MV-4-11 (cell line): ENCODE measurements around the gene COL17A1.
A peak's percentile ranks its signal among the peaks of the same experiment; 100 is the strongest.

Source experiments
- DNase-seq: peaks from one replicate; lab custom pipeline; 2025; lab: John Stamatoyannopoulos, UW

COL17A1 gene

DNA sequence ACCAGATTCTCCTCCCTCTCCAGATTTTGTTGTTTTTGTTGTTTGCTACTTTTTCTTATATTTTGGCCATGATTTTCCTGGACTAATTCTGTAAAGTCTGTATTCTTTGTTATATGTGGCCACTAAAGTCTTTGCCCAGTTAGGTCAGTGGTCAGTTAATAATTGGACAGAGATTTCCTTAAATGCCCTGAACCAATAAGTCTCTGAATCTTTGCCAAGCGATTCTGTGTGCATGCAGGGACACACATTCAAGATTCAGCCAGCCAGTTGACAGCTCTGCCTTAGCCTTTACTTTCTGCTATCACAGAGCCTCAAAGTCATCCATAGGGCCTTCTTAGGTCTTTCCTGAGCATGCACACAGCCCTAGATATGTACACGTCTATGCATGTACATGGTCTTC, 11.0 kb upstream of the COL17A1 start:
- no peak for DNase-seq

- DNase-seq, result no peak
Observed at GRCh38 chr10:104092749-104093148, 7.1 kb upstream of the COL17A1 start.

- no peak for DNase-seq
Observed at GRCh38 chr10:104090611-104091010, 4.9 kb upstream of the COL17A1 start.

GRCh38 chr10:104089621-104090020, 3.9 kb upstream of the COL17A1 start:
- no peak for DNase-seq

GRCh38 chr10:104088239-104088638, 2.6 kb upstream of the COL17A1 start:
- no peak for DNase-seq

DNA sequence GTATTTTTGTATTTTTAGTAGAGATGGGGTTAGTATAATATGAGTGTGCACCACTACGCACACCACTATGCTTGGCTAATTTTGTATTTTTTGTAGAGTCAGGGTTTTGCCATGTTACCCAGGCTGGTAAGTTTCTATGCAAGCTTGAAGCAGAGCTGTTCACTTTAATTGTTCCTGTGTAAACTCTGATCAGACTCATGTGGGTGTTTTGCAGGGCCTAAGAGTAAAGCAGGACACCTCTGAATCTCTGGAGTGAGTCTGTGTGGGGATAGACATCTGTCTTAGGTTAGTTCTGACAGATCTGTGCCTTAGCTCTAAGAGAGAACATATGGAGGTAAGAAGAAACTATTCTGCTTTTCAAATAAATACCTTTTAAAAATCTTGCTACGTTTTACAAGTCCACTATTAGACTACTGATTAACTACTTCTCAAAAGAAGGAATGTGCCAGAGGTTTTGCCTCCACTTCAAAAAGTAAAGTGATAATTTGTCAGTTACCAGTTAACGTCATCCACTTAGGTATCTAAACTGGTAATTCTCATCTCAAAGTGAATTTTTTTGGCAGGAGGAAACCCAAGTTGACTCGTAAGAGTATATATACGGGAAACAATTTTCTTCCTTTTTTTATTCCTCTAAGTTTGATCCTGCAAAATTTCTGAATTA, 1.1 kb downstream of the COL17A1 start:
- no peak for DNase-seq

- DNase-seq, result no peak
Observed at GRCh38 chr10:104081998-104082397, 3.7 kb downstream of the COL17A1 start.

DNA sequence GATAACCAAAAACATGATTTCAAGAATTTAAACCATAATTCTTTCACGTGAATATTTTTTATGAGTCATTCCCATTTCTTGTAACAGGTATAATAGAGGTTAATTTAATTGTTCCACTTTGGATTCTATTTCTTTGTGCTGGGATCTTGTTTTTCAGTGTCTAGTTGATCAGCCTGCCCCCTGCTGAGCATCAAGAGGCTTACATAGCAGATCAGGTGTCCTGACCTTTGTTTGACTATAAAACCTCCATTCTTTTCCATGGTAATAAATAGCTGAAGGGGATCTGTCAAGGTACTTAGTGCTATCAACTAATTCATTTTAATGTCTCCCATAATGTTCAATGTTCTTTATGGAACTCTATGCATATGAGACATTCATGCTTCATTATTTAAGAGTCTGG, 4.9 kb downstream of the COL17A1 start:
- peak; percentile 3 for DNase-seq

- DNase-seq, result no peak
Observed at GRCh38 chr10:104077663-104078151, 8.0 kb downstream of the COL17A1 start.

- DNase-seq, result no peak
Observed at GRCh38 chr10:104077247-104077646, 8.4 kb downstream of the COL17A1 start.

GRCh38 chr10:104076743-104077160, 8.9 kb downstream of the COL17A1 start:
- no peak for DNase-seq

DNA sequence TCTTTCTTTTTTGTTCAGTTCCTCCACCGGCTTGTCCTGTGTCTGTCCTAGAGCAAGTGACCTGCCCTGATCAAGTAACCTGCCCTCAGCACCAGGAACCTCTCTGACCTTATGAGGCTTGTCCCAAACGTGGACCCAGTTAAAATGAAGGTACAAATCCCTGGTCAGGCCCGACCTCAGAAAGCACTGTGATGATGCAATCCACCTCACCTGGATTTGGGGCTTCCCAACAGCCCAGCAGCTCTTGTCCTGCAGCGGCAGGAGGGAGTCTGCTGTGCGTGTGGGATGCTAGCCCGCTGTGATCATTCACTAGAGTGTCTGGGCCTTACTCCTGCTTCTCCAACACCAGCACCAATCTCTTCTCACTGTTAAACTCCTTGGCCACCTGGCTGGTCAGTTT, 11.2 kb downstream of the COL17A1 start:
- no peak for DNase-seq

DNA sequence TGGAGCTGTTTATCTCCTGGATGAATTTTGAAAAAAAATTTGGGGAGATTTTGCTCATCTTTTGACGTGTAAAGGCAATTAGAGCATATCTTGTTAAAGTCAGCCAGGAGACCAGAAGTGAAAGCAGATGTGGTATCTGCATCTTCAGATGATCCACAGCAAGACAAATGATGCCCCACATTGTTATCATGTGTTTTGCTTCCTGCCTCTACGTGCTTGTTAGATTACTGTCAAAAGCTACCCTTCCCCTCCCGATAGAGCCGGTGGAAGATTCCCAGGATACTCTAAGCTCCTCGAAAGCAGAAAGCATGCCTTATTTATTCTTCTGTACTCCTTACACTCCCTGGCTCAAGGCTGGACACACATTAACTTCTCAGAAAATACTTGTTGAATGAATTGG, 12.9 kb downstream of the COL17A1 start:
- peak; percentile 29 for DNase-seq

DNA sequence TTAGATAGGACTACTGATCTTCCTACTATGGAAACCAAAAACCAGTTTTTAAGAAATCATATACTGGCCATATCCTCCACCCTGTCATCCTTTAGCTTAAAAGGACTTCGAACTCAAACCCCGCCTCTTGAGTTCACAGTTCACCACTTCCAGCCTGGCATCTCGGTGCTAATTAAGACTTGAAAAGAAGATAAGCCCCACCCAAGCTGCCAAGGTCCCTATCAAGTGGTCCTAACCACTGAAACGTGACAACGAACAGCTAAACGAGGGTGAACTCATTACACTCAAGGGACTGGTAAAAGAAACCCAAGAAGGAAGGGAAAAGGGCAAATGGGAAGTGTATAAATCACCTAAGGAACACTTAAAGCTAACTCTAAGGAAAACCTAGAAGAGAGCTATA, 16.1 kb downstream of the COL17A1 start:
- DNase-seq, result no peak

GRCh38 chr10:104067525-104067924, 18.2 kb downstream of the COL17A1 start:
- DNase-seq, result no peak

DNA sequence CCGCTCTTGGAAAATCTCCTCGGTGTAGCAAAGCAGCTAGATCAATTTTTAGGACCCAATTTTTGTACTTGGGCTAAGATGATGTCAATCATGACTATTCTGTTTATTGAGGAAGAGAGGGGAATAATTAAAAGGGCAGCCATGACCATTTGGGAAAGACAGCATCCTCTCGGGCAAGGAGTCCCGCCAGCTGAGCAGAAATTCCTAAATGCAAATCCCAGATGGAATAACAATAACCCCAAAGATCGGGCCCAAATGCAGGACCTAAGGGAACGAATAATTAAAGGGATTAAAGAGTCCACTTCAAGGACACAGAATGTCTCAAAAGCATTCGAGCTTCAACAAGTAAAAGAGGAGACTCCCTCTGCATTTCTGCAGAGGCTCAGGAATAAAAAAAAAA, 18.7 kb downstream of the COL17A1 start:
- no peak for DNase-seq

- no peak for DNase-seq
Observed at GRCh38 chr10:104065748-104066147, 19.9 kb downstream of the COL17A1 start.

- DNase-seq, result no peak
Observed at GRCh38 chr10:104061196-104061595, 24.5 kb downstream of the COL17A1 start.

DNA sequence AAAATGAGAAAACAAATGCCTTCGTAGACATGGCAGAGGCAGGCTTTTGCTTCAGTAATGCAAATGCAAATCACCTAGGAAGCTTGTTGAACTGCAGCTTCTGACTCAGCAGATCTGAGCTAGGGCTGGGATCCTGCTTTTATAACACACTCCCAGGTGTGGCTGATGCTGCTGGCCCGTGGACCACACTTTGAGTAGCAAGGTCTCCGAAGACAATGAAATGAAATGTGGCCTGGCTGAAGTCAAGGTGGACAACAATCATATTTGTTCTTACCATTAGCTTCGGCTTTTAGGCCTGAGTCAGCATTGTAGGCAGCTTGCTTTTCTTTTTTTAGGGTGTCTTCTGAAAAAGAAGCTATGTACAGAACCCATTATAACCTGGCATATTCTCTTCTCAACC, 26.3 kb downstream of the COL17A1 start:
- no peak for DNase-seq

DNA sequence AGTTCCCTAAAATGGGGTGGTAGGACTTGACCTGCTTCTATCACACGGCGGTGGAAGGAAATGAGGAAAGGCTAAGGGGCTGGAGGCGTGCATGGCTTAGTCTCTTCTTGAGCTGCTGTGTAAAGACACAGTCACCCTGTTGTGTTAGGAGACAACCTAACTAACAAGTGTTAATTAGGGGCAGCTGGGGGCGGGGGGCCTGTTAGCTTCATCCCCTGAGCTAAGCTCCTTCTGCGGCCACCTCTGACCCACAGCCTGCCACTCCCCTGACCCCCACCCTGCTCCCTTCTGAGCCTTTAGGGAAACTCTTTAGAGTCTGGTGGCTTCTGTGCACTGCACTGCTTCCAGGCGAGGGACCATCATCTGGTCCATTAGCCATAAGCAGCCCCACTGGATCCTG, 28.0 kb downstream of the COL17A1 start:
- DNase-seq, result no peak

- DNase-seq, result no peak
Observed at GRCh38 chr10:104056619-104057273, 28.9 kb downstream of the COL17A1 start.

GRCh38 chr10:104054430-104054829, 31.2 kb downstream of the COL17A1 start:
- DNase-seq, result no peak

- no peak for DNase-seq
Observed at GRCh38 chr10:104053201-104053600, 32.5 kb downstream of the COL17A1 start.

- no peak for DNase-seq
Observed at GRCh38 chr10:104052431-104052830, 33.2 kb downstream of the COL17A1 start.
